CD4-positive, CD25-positive, alpha-beta regulatory T cell (primary cell): ENCODE results near the gene DOCK3. TPM values are rescaled to one million over a fixed set of nuclear protein-coding genes. Genes with fewer than 3 reads are reported as not detected.
"Not testable (repeated sequence)": the region's sequence is repeated elsewhere in the genome, so short reads cannot be mapped to it uniquely, and the experiment has no call there.

Source experiments
- ATAC-seq, 2 donors: fragments of 150-1000 bp; cut with Tn5 transposase; one replicate each; pipeline ENCODE4 v1.10.0; 2021; ENCODE audit warnings: low read depth in 2 of 2, moderate number of reproducible peaks in 2 of 2, moderate library complexity in 1 of 2
- DNase-seq, 3 donors: peaks; one replicate each; pipeline versions ENCODE4 v3.0.0 to v3.0.0-alpha.2; 2012 to 2022; ENCODE audit warnings: mixed read lengths in 1 of 3
- H3K27ac ChIP-seq: one replicate; pipeline ENCODE4 v1.7.0; 2013; ENCODE audit warnings: mild to moderate bottlenecking, low read length; ENCODE audit not compliant: insufficient read depth, poor library complexity, severe bottlenecking
- H3K27me3 ChIP-seq: one replicate; pipeline ENCODE4 v1.7.0; 2013; ENCODE audit warnings: low read length; ENCODE audit not compliant: control insufficient read depth, insufficient read depth
- H3K36me3 ChIP-seq: one replicate; pipeline ENCODE4 v1.7.0; 2013; ENCODE audit warnings: mild to moderate bottlenecking, low read length, moderate library complexity; ENCODE audit not compliant: control insufficient read depth, insufficient read depth
- H3K4me1 ChIP-seq: 2 replicates; pipeline ENCODE4 v1.7.0; 2013; ENCODE audit warnings: mild to moderate bottlenecking, low read length; ENCODE audit not compliant: insufficient read depth, control insufficient read depth, poor library complexity, severe bottlenecking
- H3K4me3 ChIP-seq: one replicate; pipeline ENCODE4 v1.7.0; 2013; ENCODE audit warnings: low read depth, mild to moderate bottlenecking, low read length, moderate library complexity
- H3K9me3 ChIP-seq, 2 experiments: 1 replicate in 1 of 2; 2 replicates in 1 of 2; pipeline ENCODE4 v1.7.0; 2013; ENCODE audit warnings: low read length in 2 of 2, mild to moderate bottlenecking in 1 of 2, moderate library complexity in 1 of 2; ENCODE audit not compliant: control insufficient read depth in 2 of 2
- H3K27ac Mint-ChIP-seq, 3 donors: one replicate each; pipeline ENCODE4 v1.8.0; 2020 to 2022; ENCODE audit warnings: mild to moderate bottlenecking in 3 of 3, mixed read lengths in 3 of 3, moderate library complexity in 2 of 3
- H3K27me3 Mint-ChIP-seq: one replicate; pipeline ENCODE4 v1.8.0; 2022; ENCODE audit warnings: mild to moderate bottlenecking, mixed read lengths
- H3K36me3 Mint-ChIP-seq: one replicate; pipeline ENCODE4 v1.8.0; 2020; ENCODE audit warnings: mixed read lengths
- H3K4me1 Mint-ChIP-seq, 4 donors: one replicate each; pipeline ENCODE4 v1.8.0; 2020 to 2022; ENCODE audit warnings: mixed read lengths in 4 of 4, mild to moderate bottlenecking in 1 of 4
- H3K4me3 Mint-ChIP-seq, 4 donors: one replicate each; pipeline ENCODE4 v1.8.0; 2020 to 2022; ENCODE audit warnings: mild to moderate bottlenecking in 4 of 4, mixed read lengths in 4 of 4, moderate library complexity in 3 of 4
- H3K9me3 Mint-ChIP-seq, 7 donors: one replicate each; pipeline ENCODE4 v1.8.0; 2020 to 2022; ENCODE audit warnings: mixed read lengths in 7 of 7, mild to moderate bottlenecking in 3 of 7, moderate library complexity in 2 of 7
- polyA plus RNA-seq, 4 donors: library from polyadenylated mRNA; unstranded; fragments of 300-500 nt; fragmentation: Illumina TruSeq; gene quantifications; one replicate each; pipeline ENCODE4 v1.2.3, GENCODE V29; 2021
- total RNA-seq: library from RNA; stranded (reverse); gene quantifications from one replicate; pipeline ENCODE4 v1.2.3, GENCODE V29; 2022

The DOCK3 gene
- total and polyA plus RNA-seq, 5 donors from 2014 or later: 0.03 to 0.35 (median 0.08) TPM

DNA sequence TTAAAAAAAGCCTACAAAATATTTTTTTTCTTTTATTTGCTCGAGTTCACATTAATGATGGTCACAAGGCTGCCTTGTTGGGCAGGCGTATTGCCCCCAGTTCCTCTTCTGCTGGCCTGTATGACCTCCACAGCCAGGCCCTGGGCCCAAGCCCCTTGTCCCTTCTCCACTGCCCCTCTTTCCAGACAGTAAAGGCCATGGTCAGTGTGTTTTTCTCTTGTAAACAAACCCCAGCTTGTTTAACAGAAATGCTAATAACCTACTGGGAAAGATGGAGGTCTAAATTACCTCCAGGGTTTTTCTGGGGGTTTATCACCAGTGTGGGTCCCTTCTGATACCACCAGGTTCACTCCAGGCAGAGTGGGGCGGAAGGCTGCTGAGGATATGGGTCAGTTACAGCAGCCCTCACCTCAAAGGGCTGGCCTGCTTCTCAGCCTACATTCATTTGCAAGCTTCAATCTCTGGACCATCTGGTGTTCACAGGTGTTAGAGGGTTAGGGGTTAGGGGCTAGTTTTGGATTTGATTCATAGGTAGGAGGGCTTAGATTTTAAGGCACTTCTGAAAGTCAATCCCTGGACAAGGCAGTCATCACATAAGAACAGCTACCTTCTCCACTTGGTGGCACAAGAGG, 708.3 kb downstream of the DOCK3 start:
- Histone ChIP-seq H3K27me3 (no peaks in the 10 kb centered on the region), H3K27ac (peak overlapping the region; percentile 88), H3K4me1 (peaks cover 32% of the 10 kb centered on the region), H3K4me3 (no peak overlapping the region), H3K9me3 (no peaks in the 10 kb centered on the region), H3K36me3 (peaks cover 7% of the 10 kb centered on the region)
- DNase-seq: no peak
- H3K36me3 Mint-ChIP-seq: peaks cover 6% of the 10 kb centered on the region
- H3K4me3 Mint-ChIP-seq: peak overlapping the region; percentile 56 to 99 (median 76)
- ATAC-seq: no peak
- peaks cover 16 to 53% (median 29%) of the 10 kb centered on the region in 4 donors for H3K4me1 Mint-ChIP-seq
- H3K27ac Mint-ChIP-seq: peak overlapping the region in 2 of 3 donors; percentile 66 to 99
- no peaks in the 10 kb centered on the region for H3K9me3 Mint-ChIP-seq
- no peaks in the 10 kb centered on the region for H3K27me3 Mint-ChIP-seq

DNA sequence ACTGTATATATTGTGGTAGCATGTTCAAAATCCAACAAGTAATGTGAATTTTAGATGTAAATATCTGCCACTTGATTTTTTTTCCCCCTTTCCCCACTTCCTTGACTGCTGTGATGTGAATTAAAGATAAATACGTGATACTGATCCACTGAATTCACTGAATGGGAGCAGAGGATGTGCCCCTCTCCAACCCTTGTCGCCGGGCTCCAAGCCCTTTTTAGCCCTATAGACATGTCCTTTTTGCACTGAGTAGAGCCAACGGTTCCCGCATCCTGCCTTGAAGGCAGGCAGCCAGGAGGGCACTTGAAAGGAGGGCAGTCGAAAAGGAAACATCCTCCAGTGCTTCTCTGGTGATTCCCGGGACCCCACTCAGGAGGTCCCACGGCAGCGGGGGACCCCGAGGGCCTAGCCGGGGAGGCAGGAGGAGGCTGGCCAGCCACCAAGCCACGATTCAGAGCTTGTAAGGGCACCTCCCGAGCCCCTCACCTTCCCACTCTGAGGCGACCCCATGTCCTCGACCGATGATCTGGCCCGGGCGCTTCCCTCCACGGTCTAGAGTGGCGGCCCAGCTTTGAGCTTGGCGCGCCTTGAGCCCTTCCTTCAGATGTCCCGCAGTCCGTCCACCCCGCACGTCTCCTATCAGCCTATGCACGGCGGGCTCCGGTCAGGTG, 709.5 kb downstream of the DOCK3 start:
- peaks cover 16 to 56% (median 33%) of the 10 kb centered on the region in 4 donors for H3K4me1 Mint-ChIP-seq
- DNase-seq (peak in 1 of 3 donors; percentile 59), ATAC-seq (no peak)
- H3K4me3 ChIP-seq: peak overlapping the region; percentile 75
- peaks cover 16% of the 10 kb centered on the region for H3K36me3 ChIP-seq
- H3K9me3 ChIP-seq: no peaks in the 10 kb centered on the region
- peak overlapping the region; percentile 88 for H3K27ac ChIP-seq
- H3K27me3 ChIP-seq: no peaks in the 10 kb centered on the region
- peak overlapping the region; percentile 98 to 99 (median 98) for H3K27ac Mint-ChIP-seq
- no peaks in the 10 kb centered on the region for H3K27me3 Mint-ChIP-seq
- peaks cover 38% of the 10 kb centered on the region for H3K4me1 ChIP-seq
- H3K9me3 Mint-ChIP-seq: no peaks in the 10 kb centered on the region
- peaks cover 6% of the 10 kb centered on the region for H3K36me3 Mint-ChIP-seq
- H3K4me3 Mint-ChIP-seq: peak overlapping the region; percentile 96 to 99 (median 99)

- peaks cover 6% of the 10 kb centered on the region for H3K36me3 Mint-ChIP-seq
- ATAC-seq (peak; percentile 96 to 98), DNase-seq (peak; percentile 97 to 99 (median 98))
- Histone ChIP-seq H3K27ac (peak within 1 kb of the TSS; percentile 88), H3K4me1 (peaks cover 43% of the 10 kb centered on the region), H3K4me3 (peak within 1 kb of the TSS; percentile 82), H3K27me3 (no peaks in the 10 kb centered on the region), H3K9me3 (no peaks in the 10 kb centered on the region), H3K36me3 (peaks cover 16% of the 10 kb centered on the region)
- H3K27me3 Mint-ChIP-seq: no peaks in the 10 kb centered on the region
- H3K4me1 Mint-ChIP-seq: peaks cover 16 to 60% (median 36%) of the 10 kb centered on the region in 4 donors
- H3K27ac Mint-ChIP-seq: peak within 1 kb of the TSS; percentile 98 to 99 (median 98)
- no peaks in the 10 kb centered on the region for H3K9me3 Mint-ChIP-seq
- H3K4me3 Mint-ChIP-seq: peak within 1 kb of the TSS; percentile 96 to 99 (median 99)
Observed at GRCh38 chr3:51384726-51385473, 710.2 kb downstream of the DOCK3 start, which contains the start of gene MANF. Gene MANF, plus strand, starts transcription at chr3:51385291. Its CDS starts 52 bp downstream, at chr3:51385343.

GRCh38 chr3:51385621-51386091, 710.9 kb downstream of the DOCK3 start:
- H3K36me3 Mint-ChIP-seq: peaks cover 6% of the 10 kb centered on the region
- H3K4me1 ChIP-seq: peaks cover 50% of the 10 kb centered on the region
- H3K4me3 ChIP-seq: peak overlapping the region; percentile 82
- no peak for ATAC-seq
- peak overlapping the region; percentile 92 to 99 (median 98) for H3K4me3 Mint-ChIP-seq
- H3K27me3 Mint-ChIP-seq: peaks cover 2% of the 10 kb centered on the region
- H3K27me3 ChIP-seq: no peaks in the 10 kb centered on the region
- peaks cover 16 to 67% (median 38%) of the 10 kb centered on the region in 4 donors for H3K4me1 Mint-ChIP-seq
- peaks cover 16% of the 10 kb centered on the region for H3K36me3 ChIP-seq
- peak overlapping the region; percentile 88 for H3K27ac ChIP-seq
- H3K27ac Mint-ChIP-seq: peak overlapping the region; percentile 88 to 99 (median 90)
- no peaks in the 10 kb centered on the region for H3K9me3 ChIP-seq
- no peak for DNase-seq
- H3K9me3 Mint-ChIP-seq: no peaks in the 10 kb centered on the region

DNA sequence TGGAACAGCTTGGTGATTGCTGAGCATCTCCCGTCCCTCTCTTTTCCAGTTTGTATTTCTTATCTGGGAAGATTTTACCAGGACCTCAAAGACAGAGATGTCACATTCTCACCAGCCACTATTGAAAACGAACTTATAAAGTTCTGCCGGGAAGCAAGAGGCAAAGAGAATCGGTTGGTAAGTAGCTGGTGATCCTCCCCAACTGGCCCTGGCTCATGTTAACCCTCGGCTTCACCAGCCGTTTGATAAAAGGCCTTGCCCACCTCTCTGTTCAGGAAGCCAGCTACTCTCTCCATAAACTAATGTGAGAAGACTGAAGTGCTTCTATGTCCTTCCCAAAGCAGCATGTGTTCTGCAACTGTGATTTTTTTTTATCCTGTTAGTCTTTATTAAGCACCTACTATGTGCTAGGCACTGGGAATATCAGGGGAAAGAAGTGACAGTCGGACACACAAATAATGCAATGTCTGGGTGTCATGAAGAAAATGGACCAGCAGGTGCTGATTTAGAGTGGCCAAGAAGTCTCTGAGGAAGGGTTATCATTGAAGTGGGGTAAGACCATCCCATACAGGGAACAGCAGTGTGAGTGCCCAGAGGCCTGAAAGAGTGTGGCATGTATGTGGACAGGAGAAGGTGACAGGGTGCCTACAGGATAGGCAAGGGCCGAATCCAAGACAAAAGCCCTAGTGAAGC, 711.6 kb downstream of the DOCK3 start:
- Mint-ChIP-seq H3K36me3 (peaks cover 6% of the 10 kb centered on the region), H3K27me3 (peaks cover 4% of the 10 kb centered on the region), H3K27ac (peak overlapping the region; percentile 88 to 99 (median 90)), H3K4me1 (peaks cover 16 to 71% (median 38%) of the 10 kb centered on the region in 4 donors), H3K4me3 (peak overlapping the region; percentile 92 to 99 (median 98)), H3K9me3 (no peaks in the 10 kb centered on the region)
- H3K27ac ChIP-seq: peak overlapping the region; percentile 88
- H3K9me3 ChIP-seq: no peaks in the 10 kb centered on the region
- H3K4me3 ChIP-seq: peak overlapping the region; percentile 82
- DNase-seq (no peak), ATAC-seq (no peak)
- peaks cover 16% of the 10 kb centered on the region for H3K36me3 ChIP-seq
- H3K4me1 ChIP-seq: peaks cover 52% of the 10 kb centered on the region
- H3K27me3 ChIP-seq: no peaks in the 10 kb centered on the region

- H3K4me3 ChIP-seq: peak overlapping the region; percentile 82
- H3K4me1 Mint-ChIP-seq: peaks cover 16 to 73% (median 38%) of the 10 kb centered on the region in 4 donors
- peak overlapping the region; percentile 88 for H3K27ac ChIP-seq
- H3K36me3 Mint-ChIP-seq: peaks cover 6% of the 10 kb centered on the region
- peak overlapping the region; percentile 92 to 99 (median 98) for H3K4me3 Mint-ChIP-seq
- peak overlapping the region in 2 of 3 donors; percentile 88 to 99 for H3K27ac Mint-ChIP-seq
- DNase-seq (no peak), ATAC-seq (no peak)
- no peaks in the 10 kb centered on the region for H3K9me3 ChIP-seq
- H3K9me3 Mint-ChIP-seq: no peaks in the 10 kb centered on the region
- no peaks in the 10 kb centered on the region for H3K27me3 ChIP-seq
- peaks cover 16% of the 10 kb centered on the region for H3K36me3 ChIP-seq
- peaks cover 53% of the 10 kb centered on the region for H3K4me1 ChIP-seq
- H3K27me3 Mint-ChIP-seq: peaks cover 4% of the 10 kb centered on the region
Observed at GRCh38 chr3:51386852-51387229, 712.1 kb downstream of the DOCK3 start.

DNA sequence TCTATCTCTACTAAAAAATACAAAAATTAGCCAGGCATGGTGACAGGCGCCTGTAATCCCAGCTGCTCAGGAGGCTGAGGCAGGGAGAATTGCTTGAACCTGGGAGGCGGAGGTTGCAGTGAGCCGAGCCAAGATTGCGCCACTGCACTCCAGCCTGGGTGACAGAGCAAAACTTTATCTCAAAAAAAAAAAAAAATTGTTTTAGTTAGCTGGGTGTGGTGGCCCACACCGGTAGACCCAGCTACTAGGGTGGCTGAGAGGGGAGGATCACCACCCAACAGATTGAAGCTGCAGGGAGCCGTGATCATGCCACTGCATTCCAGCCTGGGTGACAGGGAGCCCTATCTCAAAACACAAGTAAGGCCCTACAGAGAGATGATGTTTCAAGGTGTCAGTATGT, 712.6 kb downstream of the DOCK3 start:
- H3K36me3 ChIP-seq: peaks cover 16% of the 10 kb centered on the region
- DNase-seq, ATAC-seq, H3K9me3 Mint-ChIP-seq, H3K9me3 ChIP-seq, H3K4me3 ChIP-seq, H3K27me3 Mint-ChIP-seq, H3K27ac ChIP-seq, H3K36me3 Mint-ChIP-seq, H3K27me3 ChIP-seq: not testable (repeated sequence)
- Mint-ChIP-seq H3K4me1 (peaks cover 16 to 71% (median 38%) of the 10 kb centered on the region in 4 donors), H3K4me3 (peak overlapping the region in 3 of 4 donors; percentile 15 to 99 (median 96)), H3K27ac (peak overlapping the region in 1 of 3 donors; percentile 66)
- peaks cover 57% of the 10 kb centered on the region for H3K4me1 ChIP-seq
